RWPE2 (cell line): ENCODE results near the gene ZSCAN26.

Source experiments
- ATAC-seq: fragments of 200-7000 bp; cut with Tn5 transposase; 3 replicates; pipeline ENCODE4 v1.9.1; 2021; ENCODE audit warnings: low read depth
- DNase-seq: peaks from one replicate; pipeline ENCODE4 v3.0.0-alpha.2; 2020; ENCODE audit warnings: low spot score
- H3K27ac ChIP-seq: fragments of 450-650 bp; 2 replicates; pipeline ENCODE4 v1.5.1; 2017; ENCODE audit warnings: mild to moderate bottlenecking; ENCODE audit not compliant: poor library complexity, severe bottlenecking
- H3K27me3 ChIP-seq: fragments of 250-450 bp; sonication (Bioruptor Pico); 2 replicates; pipeline ENCODE4 v1.5.1; 2021; ENCODE audit warnings: mild to moderate bottlenecking, moderate library complexity; ENCODE audit not compliant: insufficient read depth, poor library complexity, severe bottlenecking
- H3K36me3 ChIP-seq: fragments of 250-450 bp; sonication (Bioruptor Pico); 2 replicates; pipeline ENCODE4 v1.5.1; 2020; ENCODE audit warnings: low read depth, mild to moderate bottlenecking, moderate library complexity
- H3K4me1 ChIP-seq: fragments of 250-450 bp; sonication (Bioruptor Pico); 2 replicates; pipeline ENCODE4 v1.5.1; 2021; ENCODE audit warnings: mild to moderate bottlenecking, moderate library complexity; ENCODE audit not compliant: insufficient read depth, poor library complexity, severe bottlenecking
- H3K4me3 ChIP-seq: fragments of 250-450 bp; sonication (Bioruptor Pico); 2 replicates; pipeline ENCODE4 v1.5.1; 2021; ENCODE audit warnings: mild to moderate bottlenecking, moderate library complexity; ENCODE audit not compliant: severe bottlenecking
- H3K9me3 ChIP-seq: fragments of 250-450 bp; sonication (Bioruptor Pico); 2 replicates; pipeline ENCODE4 v1.5.1; 2021; ENCODE audit warnings: mild to moderate bottlenecking, moderate library complexity; ENCODE audit not compliant: severe bottlenecking
- CTCF ChIP-seq: fragments of 450-650 bp; IDR thresholded peaks from one replicate; pipeline ENCODE4 v1.5.1; 2017; ENCODE audit warnings: mild to moderate bottlenecking, moderate library complexity; ENCODE audit not compliant: poor library complexity, severe bottlenecking

ZSCAN26 gene

GRCh38 chr6:28266962-28267694 lies at the start of gene ZSCAN26:
Gene ZSCAN26, plus strand, starts transcription at chr6:28267143. Its CDS starts 4,777 bp downstream, at chr6:28271920.
- H3K4me1 ChIP-seq, result peaks cover 23% of the 10 kb centered on the region
- ATAC-seq (peak; percentile 94), DNase-seq (peak; percentile 72)
- no peaks in the 10 kb centered on the region for H3K9me3 ChIP-seq
- no peak for TF ChIP-seq CTCF
- H3K27ac ChIP-seq, result peak within 1 kb of the TSS; percentile 58
- no peaks in the 10 kb centered on the region for H3K27me3 ChIP-seq
- H3K4me3 ChIP-seq, result peak within 1 kb of the TSS; percentile 97
- peaks cover 13% of the 10 kb centered on the region; the same call in 1 of the 2 replicates for H3K36me3 ChIP-seq

DNA sequence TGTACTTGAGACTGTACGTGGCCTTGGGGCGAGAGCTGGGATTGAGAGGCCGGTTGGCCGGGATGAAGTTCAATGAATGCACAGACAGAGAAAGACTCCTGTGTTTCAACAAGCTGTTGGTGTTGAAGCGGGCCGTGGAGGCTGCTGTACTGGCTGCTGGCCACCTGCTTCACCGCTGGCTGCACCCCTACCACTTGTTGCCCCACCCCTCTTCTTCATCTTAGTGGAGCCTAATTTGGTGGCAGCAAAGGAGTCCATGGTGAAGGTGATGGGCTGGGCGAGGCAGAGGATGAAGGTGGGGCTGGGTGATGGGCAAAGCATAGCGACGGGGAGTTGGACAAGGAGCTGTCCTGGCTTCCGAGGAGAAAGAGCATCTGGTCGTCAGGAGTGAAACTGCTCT lies 49.1 kb upstream of the ZSCAN26 start:
- no peaks in the 10 kb centered on the region for H3K9me3 ChIP-seq
- H3K27ac ChIP-seq, result no peak overlapping the region
- H3K4me3 ChIP-seq, result peak overlapping the region; percentile 40
- H3K36me3 ChIP-seq, result no peaks in the 10 kb centered on the region
- TF ChIP-seq CTCF, result no peak
- H3K27me3 ChIP-seq, result no peaks in the 10 kb centered on the region
- DNase-seq (no peak), ATAC-seq (no peak)
- H3K4me1 ChIP-seq, result peaks cover 9% of the 10 kb centered on the region

GRCh38 chr6:28218312-28219248 lies 48.4 kb upstream of the ZSCAN26 start:
- Histone ChIP-seq H3K36me3 (no peaks in the 10 kb centered on the region), H3K27me3 (no peaks in the 10 kb centered on the region), H3K27ac (peak overlapping the region; percentile 34), H3K9me3 (no peaks in the 10 kb centered on the region), H3K4me3 (peak overlapping the region; percentile 40), H3K4me1 (peaks cover 3% of the 10 kb centered on the region)
- peak; percentile 80 for ATAC-seq
- DNase-seq, result no peak
- no peak for TF ChIP-seq CTCF

DNA sequence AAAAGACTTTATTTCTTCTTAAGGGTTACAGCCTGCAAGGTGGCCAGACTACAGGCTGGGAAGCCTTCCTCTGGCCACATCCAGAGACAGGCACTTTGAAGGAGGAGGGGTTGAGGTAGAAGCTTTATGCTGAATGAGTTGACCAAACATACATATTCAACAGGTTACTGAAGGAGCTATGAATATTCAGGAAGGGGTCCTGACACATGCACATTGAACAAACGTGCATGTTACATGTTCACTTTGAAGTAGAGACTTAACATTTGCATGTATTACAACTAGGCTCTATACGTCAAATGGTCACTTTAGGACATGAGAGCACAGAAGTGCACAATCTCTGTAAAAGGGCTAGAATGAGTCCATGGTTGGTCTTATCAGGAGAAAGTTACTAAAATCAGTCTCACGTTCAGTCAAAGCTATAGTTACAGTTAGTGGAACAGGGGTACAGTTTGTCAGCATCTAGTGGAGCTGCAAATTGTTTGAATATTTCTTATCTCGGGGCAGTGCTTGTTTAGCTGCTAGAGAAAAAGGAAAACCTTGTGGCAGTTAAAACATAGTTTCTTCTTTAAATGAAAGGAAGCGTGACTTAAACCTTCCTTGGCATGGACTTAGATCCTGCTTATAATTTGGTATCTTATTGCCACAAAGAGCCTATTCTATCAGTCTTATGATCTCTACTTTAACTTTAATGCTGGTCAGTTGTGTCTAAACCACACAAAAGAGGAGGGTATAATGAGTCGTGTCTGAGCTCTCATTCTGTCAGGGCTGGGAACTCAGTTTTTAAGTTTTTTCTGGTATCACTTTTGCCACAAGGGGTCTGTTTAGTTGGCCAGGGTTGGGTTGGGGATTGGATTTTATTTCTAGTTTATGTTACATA lies 46.4 kb upstream of the ZSCAN26 start:
- Histone ChIP-seq H3K27me3 (no peaks in the 10 kb centered on the region), H3K4me3 (no peak overlapping the region), H3K9me3 (no peaks in the 10 kb centered on the region), H3K36me3 (no peaks in the 10 kb centered on the region), H3K4me1 (peaks cover 6% of the 10 kb centered on the region), H3K27ac (no peak overlapping the region)
- no peak for TF ChIP-seq CTCF
- ATAC-seq (no peak), DNase-seq (no peak)
